Epithelial cell of proximal tubule (primary cell): ENCODE measurements around the gene PTCRA. TPM values are rescaled to one million over a fixed set of nuclear protein-coding genes. Genes with fewer than 3 reads are reported as not detected.

Experiments
- DNase-seq: peaks from one replicate; pipeline ENCODE4 v3.0.0-alpha.2; 2011; ENCODE audit warnings: low read depth
- H3K4me3 ChIP-seq: 2 replicates; pipeline ENCODE4 v1.5.1; 2011; ENCODE audit warnings: low read depth, mild to moderate bottlenecking, low read length
- total RNA-seq: library from RNA; depleted of rRNA; stranded (reverse); fragments of >200 nt; gene quantifications from 2 replicates; pipeline ENCODE4 v1.2.3, GENCODE V29; 2015
- TF ChIP-seq, protein P1 (sequence below): conservative IDR thresholded peaks from 2 replicates; pipeline ENCODE4 v1.5.1; 2012; ENCODE audit warnings: low read depth, mild to moderate bottlenecking, low read length

Gene PTCRA
- total RNA-seq, 1 donor from 2014 or later = not detected

DNA sequence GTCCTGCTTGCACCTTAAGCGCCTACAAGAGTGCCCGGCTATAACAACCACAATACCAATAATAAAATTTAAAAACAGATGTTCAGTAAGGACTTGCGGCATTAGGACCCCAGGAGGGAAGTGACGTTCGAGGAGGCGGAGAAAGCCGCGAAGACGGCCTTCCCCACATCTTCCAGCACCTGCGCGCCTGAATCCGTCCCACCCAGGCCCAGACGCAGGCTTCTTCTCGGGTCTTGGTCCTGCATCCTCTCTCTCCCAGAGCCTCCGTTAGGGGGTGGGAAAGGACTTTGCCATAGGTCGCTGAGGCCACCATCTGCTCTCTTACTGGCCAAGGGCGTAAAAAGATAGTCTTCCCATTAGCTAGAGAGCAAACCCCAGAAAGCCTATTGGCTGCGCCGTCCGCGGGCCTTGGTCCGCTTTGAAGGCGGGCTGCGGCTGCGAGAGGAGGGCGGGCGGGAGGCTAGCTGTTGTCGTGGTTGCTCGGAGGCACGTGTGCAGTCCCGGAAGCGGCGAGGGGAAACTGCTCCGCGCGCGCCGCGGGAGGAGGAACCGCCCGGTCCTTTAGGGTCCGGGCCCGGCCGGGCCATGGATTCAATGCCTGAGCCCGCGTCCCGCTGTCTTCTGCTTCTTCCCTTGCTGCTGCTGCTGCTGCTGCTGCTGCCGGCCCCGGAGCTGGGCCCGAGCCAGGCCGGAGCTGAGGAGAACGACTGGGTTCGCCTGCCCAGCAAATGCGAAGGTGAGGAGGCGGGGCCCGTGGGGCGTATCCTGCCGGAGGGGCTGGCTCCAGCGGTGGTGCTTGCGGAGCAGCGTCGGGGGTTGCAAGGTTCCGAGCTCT is 13.3 kb downstream of the PTCRA start, which contains the start of gene CNPY3:
Gene CNPY3, plus strand, starts transcription at position 495 of the 835 bp plus-strand sequence. Its CDS starts 91 bp downstream, at position 586.
- TF ChIP-seq, protein P1, sequence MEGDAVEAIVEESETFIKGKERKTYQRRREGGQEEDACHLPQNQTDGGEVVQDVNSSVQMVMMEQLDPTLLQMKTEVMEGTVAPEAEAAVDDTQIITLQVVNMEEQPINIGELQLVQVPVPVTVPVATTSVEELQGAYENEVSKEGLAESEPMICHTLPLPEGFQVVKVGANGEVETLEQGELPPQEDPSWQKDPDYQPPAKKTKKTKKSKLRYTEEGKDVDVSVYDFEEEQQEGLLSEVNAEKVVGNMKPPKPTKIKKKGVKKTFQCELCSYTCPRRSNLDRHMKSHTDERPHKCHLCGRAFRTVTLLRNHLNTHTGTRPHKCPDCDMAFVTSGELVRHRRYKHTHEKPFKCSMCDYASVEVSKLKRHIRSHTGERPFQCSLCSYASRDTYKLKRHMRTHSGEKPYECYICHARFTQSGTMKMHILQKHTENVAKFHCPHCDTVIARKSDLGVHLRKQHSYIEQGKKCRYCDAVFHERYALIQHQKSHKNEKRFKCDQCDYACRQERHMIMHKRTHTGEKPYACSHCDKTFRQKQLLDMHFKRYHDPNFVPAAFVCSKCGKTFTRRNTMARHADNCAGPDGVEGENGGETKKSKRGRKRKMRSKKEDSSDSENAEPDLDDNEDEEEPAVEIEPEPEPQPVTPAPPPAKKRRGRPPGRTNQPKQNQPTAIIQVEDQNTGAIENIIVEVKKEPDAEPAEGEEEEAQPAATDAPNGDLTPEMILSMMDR = no peak

DNA sequence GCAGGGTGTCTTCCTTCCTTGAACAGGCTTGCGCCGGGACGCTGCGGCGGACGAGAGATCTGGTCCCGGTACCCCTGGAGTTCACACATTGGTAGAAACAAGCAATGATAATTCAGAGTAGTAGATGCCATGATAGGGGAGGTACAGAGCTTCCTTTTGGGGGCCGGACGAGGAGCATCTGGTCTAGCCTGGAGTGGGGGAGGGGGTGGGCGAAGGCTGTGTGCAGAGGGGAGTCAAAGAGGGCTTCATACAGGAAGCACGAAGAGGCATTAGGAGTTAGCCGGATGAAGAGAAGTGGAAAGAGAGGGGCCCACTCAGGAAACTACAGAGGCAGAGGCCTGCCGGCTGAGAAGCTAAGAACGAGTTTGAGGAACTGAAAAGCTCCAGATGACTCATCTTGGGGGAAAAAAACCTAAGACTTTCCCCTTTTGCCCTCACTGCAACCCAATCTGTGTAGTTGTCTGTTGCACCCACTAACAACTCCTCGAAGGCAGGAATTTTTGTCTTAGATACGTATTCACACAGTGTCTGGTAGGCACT is 14.0 kb downstream of the PTCRA start:
- TF ChIP-seq, protein P1 = no peak
- peak overlapping the region; percentile 68 for H3K4me3 ChIP-seq
- DNase-seq = no peak

More for the DNA sequence above, 13.3 kb downstream of the PTCRA start, which contains the start of gene CNPY3:
- DNase-seq = peak; percentile 94
- peak within 1 kb of the TSS; percentile 68 for H3K4me3 ChIP-seq

DNA sequence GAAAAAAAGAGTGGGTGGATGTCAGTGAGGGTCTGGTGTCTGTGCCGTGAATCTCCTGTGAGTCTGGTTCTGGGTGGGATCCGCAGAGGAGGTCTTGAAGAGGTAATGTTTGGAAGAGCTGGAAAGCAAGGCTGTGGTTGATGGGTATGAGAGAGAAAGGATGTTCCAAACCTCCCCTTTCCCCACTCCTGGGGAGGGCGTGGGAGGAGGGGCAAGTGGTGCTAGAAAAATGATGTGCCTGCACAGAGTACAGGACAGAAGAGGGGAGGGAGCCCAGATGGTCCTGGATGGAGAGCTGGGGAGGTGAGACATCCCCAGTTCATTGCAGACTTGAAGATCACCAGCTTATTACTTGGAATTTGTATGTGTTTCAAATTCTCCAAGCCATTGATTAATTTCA is 16.6 kb downstream of the PTCRA start:
- DNase-seq = no peak
- TF ChIP-seq, protein P1 = no peak

DNA sequence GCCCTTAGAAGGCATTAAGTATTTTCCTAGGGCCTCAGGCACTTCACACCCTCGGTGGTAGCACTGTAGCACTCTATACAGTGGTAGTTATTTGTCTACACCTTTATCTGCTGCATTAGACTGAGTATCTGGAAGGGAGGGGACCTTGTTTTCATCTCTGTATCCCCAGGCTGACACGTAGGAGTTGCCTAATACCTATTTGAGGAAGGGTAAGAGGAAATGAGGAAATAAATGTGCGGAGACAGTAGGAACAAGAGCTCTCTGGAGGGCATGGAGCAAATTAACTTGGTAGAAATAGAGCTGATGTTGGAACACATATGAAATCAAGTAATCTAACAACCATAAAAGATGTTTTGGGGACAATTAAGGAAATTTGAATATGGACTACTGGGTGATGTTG is 17.4 kb downstream of the PTCRA start:
- TF ChIP-seq, protein P1 = no peak
- DNase-seq = no peak
- H3K4me3 ChIP-seq = no peak overlapping the region

More for the DNA sequence above, 16.6 kb downstream of the PTCRA start:
- no peak overlapping the region for H3K4me3 ChIP-seq

DNA sequence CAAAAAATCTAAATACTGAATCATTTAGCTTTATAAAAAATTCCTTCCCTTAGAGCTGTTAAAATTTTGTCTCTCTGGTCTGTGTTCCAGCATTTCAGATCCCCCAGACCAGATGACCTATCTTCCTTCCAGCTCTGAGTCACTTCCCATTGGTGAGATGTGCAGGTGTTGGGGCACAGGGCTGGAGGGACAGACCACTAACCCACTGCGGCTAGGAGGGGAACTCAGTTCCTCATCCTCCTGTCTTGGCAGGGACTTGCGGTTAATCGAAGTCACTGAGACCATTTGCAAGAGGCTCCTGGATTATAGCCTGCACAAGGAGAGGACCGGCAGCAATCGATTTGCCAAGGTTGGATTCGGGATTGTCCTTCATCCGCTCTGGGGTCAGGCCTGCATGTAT is 19.5 kb downstream of the PTCRA start:
- DNase-seq = no peak
- H3K4me3 ChIP-seq = no peak overlapping the region
- TF ChIP-seq, protein P1 = no peak

DNA sequence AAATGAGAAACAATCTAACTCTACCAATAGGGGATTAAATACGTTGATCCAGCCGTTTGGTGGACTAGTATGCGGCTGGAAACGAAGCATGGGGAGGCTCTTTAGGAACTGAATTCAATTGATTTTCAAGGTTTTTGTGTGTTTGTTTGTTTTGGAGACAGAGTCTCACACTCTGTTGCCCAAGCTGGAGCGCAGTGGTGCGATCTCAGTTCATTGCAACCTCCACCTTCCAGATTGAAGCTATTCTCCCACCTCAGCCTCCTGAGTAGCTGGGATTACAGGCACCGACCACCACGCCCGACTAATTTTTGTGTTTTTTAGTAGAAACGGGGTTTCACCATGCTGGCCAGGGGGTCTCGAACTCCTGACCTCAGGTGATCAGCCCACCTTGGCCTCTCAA is 20.5 kb downstream of the PTCRA start:
- DNase-seq = no peak
- H3K4me3 ChIP-seq = no peak overlapping the region
- TF ChIP-seq, protein P1 = no peak
